ENCODE measurements around the gene MED13L.
"Not testable (repeated sequence)": the region's sequence is repeated elsewhere in the genome, so short reads cannot be mapped to it uniquely, and the experiment has no call there.

Gene MED13L

GRCh38 chr12:116302166-116303058, 24.9 kb upstream of the MED13L start:
- DNase-seq, result no peak

GRCh38 chr12:116301621-116302020, 24.1 kb upstream of the MED13L start:
- DNase-seq, result no peak

DNA sequence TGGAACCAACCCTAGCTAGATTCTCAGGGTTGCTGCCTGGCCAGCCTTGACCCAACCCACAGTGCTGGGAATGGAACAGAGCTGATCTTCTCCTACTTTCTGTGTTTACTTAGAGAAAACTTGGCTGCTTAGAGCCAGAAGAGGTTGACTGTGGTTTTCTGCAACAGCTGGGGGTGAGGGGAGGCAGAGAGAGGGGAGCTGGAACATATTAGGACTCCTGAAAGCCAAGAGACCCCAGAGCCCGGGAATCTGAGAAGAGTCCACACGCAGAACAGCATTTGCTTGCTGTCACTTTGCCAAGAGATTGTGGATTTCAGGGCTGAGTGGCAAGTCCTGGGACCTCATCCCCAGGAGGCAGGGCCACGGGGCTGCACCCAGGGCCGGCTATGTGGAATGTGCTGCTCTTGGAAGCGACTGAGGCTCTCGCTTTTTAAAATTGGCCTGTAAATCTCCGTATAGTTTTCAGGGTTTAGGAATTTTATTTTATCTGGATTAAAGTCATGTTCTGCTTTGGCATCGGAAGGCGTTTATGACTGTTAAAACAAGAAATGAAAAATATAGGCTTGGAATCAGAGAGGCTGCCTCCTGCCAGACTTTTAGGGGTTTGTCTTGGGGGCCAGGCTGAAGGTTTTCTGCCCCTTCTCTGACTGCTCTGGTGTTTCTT, 22.3 kb upstream of the MED13L start:
- DNase-seq, result no peak

- no peak for DNase-seq
Measured at GRCh38 chr12:116299064-116299463, 21.6 kb upstream of the MED13L start.

GRCh38 chr12:116298578-116298977, 21.1 kb upstream of the MED13L start:
- DNase-seq, result no peak

DNA sequence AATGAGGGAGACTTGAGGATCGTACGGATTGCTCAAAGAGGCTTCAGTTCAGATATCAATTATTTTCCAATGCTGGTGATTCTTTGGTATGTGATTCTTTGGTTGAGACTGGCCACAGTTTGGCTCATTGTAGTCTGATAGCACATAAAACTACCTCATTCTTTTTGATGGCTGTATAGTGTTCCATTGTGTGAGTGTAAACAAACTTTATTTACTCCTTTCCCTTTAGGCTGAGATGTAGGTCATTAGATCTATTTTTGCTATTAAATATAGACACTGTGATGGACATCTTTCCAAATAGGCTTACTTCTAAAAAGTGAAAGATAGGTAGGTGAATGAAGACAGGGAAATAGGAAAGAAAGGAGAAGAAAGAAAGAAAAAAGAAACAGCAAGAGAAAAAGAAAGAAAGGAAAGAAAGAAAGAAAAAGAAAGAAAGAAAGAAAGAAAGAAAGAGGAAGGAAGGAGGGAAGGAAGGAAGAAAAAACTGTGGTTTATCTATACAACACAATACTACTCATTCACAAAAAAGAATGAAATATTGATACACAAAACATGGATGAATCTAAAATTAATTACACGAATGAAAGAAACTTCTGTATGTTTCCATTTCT, 19.8 kb upstream of the MED13L start:
- no peak for DNase-seq

GRCh38 chr12:116295327-116296263, 18.1 kb upstream of the MED13L start:
- DNase-seq, result no peak

GRCh38 chr12:116294454-116295165, 17.1 kb upstream of the MED13L start:
- peak; percentile 40 for DNase-seq

GRCh38 chr12:116293687-116294453, 16.4 kb upstream of the MED13L start:
- DNase-seq, result no peak

DNA sequence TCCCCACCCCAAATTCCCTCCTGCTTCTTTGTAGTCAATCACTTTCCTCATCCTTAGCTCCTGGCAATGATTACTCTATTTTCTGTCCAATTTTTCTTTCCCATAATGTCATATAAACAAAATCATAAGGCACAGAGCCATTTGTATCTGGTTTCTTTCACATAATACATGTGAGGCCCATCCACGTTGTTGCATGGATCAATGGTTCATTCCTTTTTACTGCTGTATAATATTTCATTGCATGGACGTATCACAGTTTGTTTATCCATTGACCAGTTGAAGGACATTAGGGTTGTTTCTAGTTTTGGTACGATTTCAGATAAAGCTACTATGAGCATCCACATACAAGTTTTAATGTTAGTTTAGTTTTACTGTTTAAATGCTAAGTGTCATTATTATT, 13.7 kb upstream of the MED13L start:
- DNase-seq, result no peak

- DNase-seq, result no peak
Measured at GRCh38 chr12:116288735-116289134, 11.2 kb upstream of the MED13L start.

DNA sequence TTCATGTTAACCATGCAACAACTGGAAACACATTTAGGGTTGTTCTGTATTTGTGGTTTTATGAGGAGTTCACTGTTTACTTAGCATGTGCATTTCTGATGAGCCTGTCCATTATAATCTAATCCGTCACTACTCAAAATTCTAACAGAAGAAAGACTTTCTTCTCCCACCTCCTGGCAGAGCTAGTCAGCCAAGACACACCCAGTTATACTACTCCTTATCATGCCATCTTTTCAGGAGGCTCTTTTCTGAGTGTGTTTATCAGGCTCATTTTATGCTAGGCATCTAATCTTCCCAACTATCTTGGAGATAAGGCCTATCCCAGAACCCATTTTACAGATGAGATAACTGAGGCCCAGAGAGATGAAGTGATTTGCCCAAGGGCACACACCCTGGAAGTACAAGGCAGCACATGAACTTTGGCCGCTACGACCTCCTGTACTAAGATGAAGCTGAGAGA, 10.4 kb upstream of the MED13L start:
- DNase-seq, result no peak

- no peak for DNase-seq
Measured at GRCh38 chr12:116284396-116284795, 6.9 kb upstream of the MED13L start.

GRCh38 chr12:116283881-116284280, 6.4 kb upstream of the MED13L start:
- not testable (repeated sequence) for DNase-seq

DNA sequence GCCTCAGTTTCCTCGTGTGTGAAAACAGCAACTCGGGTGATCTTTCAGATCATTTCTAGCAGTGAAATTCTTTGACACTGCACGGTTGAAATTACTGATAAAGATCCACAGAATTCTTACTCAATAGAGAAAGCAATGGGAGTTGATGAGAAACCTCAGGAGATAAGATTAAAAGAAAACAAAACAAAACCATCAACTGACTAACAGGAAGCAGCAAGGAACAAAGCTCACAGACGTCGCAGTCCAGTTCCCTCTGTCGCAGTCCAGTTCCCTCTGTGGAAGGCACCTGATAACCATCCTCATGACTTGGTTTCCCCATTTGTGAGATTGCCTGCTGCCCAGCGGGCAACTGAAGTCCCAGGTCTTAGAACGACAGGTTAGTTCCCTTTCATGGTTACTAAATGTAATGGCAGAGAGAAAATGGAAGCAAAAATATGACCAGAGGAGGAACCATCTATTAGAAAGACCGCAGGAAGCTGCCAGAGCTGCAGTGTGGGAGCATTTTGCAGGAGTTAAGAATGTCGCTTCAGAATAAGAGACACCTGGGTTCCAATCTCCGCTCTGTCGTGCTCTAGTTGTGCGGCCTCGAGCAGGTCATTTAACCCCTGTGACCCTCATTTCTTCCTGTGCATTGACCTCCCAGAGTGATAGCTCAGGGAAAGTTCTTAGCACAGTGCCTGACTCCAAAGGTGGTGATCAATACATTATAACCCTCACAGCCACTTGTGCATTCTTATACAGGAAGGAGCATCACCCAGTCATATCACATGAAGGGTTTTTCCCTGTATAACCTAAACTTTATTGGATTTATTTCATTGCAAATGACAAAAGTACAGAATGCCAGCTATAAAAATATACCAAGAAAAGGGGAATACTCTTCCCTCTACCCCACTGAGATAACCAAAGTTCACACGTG, 5.1 kb upstream of the MED13L start:
- no peak for DNase-seq

GRCh38 chr12:116280595-116281290, 3.2 kb upstream of the MED13L start:
- no peak for DNase-seq

- no peak for DNase-seq
Measured at GRCh38 chr12:116278667-116279066, 1.2 kb upstream of the MED13L start.

- DNase-seq, result no peak
Measured at GRCh38 chr12:116278279-116278626, 760 bp upstream of the MED13L start.

Measured in DMS79 (cell line).